Stomach (tissue), 4 donors: Measurements from ENCODE around the gene OR2M4.

Source experiments
- EP300 ChIP-seq: sonication (generic); formaldehyde crosslinking; IDR thresholded peaks from one replicate; pipeline ENCODE4 v1.6.1; 2017; ENCODE audit warnings: antibody characterized with exemption
- POLR2A ChIP-seq, 4 donors: fragments of 450-650 bp; IDR thresholded peaks; one replicate each; pipeline ENCODE4 v1.6.1; 2016; ENCODE audit warnings: antibody characterized with exemption in 4 of 4, control low read depth in 2 of 4, mild to moderate bottlenecking in 1 of 4, moderate library complexity in 1 of 4
- POLR2AphosphoS5 ChIP-seq, 3 donors: sonication (generic); formaldehyde crosslinking; IDR thresholded peaks; one replicate each; pipeline ENCODE4 v1.6.1; 2016; ENCODE audit warnings: antibody characterized with exemption in 3 of 3
- TF ChIP-seq, protein P1 (sequence below), 7 experiments: fragments of 450-650 bp in 4 of 7; fragments of 200-600 bp in 3 of 7; sonication (generic) in 3 of 7; IDR thresholded peaks; one replicate each; pipeline ENCODE4 v1.5.1; 2016 to 2019; ENCODE audit warnings: antibody characterized with exemption in 7 of 7, control low read depth in 2 of 7, mild to moderate bottlenecking in 1 of 7

- TF ChIP-seq, protein P1, sequence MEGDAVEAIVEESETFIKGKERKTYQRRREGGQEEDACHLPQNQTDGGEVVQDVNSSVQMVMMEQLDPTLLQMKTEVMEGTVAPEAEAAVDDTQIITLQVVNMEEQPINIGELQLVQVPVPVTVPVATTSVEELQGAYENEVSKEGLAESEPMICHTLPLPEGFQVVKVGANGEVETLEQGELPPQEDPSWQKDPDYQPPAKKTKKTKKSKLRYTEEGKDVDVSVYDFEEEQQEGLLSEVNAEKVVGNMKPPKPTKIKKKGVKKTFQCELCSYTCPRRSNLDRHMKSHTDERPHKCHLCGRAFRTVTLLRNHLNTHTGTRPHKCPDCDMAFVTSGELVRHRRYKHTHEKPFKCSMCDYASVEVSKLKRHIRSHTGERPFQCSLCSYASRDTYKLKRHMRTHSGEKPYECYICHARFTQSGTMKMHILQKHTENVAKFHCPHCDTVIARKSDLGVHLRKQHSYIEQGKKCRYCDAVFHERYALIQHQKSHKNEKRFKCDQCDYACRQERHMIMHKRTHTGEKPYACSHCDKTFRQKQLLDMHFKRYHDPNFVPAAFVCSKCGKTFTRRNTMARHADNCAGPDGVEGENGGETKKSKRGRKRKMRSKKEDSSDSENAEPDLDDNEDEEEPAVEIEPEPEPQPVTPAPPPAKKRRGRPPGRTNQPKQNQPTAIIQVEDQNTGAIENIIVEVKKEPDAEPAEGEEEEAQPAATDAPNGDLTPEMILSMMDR (IDR thresholded peaks at IDR 0.05): no peak
- no peak for TF ChIP-seq EP300
- no peak for TF ChIP-seq POLR2A (IDR thresholded peaks at IDR 0.05)
- TF ChIP-seq POLR2AphosphoS5 (IDR thresholded peaks at IDR 0.05): no peak
Measured at GRCh38 chr1:248189026-248189425, 42.2 kb upstream of the OR2M4 start.
